ENCODE results near the gene LEMD2. TPM values are rescaled to one million over a fixed set of nuclear protein-coding genes. Genes with fewer than 3 reads are reported as not detected.

LEMD2 gene
- total RNA-seq, 4 donors from 2014 or later: 31.0 to 83.3 (median 37.6) TPM

DNA sequence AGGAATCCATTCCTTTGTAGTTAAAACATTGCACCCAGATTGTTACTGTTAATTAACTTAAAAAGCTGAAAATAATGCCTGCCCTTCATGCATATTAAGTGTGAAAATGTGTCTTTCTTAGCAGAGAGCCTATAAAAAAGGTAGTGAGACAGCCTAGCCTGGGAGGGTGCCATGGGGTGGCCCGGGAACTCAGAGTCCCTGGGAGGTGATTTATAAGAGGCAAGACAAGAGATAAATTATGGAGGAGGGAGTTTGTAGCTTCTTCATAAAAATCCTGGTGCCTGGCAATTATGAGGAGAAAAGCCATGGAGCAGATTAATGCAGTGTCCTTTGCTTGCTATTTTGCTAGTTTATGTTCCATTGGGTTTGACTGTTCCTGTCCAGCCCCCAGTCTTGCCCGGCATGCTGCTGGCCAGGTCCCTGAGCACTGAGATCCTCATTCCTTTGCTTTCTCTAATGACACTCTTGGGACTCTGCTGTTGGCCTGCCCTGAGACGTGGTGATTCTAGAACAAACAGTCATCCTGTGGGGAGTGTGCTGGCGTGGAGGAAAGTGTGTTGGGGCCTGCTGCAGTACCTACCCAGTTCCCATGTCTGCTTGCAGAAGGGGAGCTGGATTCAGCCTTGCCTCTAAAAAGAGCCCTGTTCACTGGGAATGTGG is 10.7 kb upstream of the LEMD2 start:
- TF ChIP-seq CTCF (IDR thresholded peaks at IDR 0.05) (no peak), POLR2A (IDR thresholded peaks at IDR 0.05) (no peak)
- DNase-seq: no peak
- H3K4me3 ChIP-seq: no peak overlapping the region

GRCh38 chr6:33798343-33798848 is 9.5 kb upstream of the LEMD2 start:
- intact Hi-C loops (cut with DNase I; ENCODE audit: low total_unique reads): no loop called here
- H3K4me3 ChIP-seq: no peak overlapping the region
- no peaks in the 10 kb centered on the region for H3K9me3 ChIP-seq
- TF ChIP-seq CTCF (IDR thresholded peaks at IDR 0.05): no peak
- TF ChIP-seq POLR2A (IDR thresholded peaks at IDR 0.05): no peak
- H3K36me3 ChIP-seq: no peaks in the 10 kb centered on the region
- no peaks in the 10 kb centered on the region for H3K27me3 ChIP-seq
- no peak overlapping the region for H3K27ac ChIP-seq
- DNase-seq: no peak
- no peaks in the 10 kb centered on the region for H3K4me1 ChIP-seq

More for the DNA sequence above, 10.7 kb upstream of the LEMD2 start:
- H3K9me3 ChIP-seq: no peaks in the 10 kb centered on the region
- no peaks in the 10 kb centered on the region for H3K4me1 ChIP-seq
- H3K36me3 ChIP-seq: no peaks in the 10 kb centered on the region
- H3K27ac ChIP-seq: no peak overlapping the region
- intact Hi-C loops (cut with DNase I; ENCODE audit: low total_unique reads): no loop called here
- no peaks in the 10 kb centered on the region for H3K27me3 ChIP-seq

DNA sequence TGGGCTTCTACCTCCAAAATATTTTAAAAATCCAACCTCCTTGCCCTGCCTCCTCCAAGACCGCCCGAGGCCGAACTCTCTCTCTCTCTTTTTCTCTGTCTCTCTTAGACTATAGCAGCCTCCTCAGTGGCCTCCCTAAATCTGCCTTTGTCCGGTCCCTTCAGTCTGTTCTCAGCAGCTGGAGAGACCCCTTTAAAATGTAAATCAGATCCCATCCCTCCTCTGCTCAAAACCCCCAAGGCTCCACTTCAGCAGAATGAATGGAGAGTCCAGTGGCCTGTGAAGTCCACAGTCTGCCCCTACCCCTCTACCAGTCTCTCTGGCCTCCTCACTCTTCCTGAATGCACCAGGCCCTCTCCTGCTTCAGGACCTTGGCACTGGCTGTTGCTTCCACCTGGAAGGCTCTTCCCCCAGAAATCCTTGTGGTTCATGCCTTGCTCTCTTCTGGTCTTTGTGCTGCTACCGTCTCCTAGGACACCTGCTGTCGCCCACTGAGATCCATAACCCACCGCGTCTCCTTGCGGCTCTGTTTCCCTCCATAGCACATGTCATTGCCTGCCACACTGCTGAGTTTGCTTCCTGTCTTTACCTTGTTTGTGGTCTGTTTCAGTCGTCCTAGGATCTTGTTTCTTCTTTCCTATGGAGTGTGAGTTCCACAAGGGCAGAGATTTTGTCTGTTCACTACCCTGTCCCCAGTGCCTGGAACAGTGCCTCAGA is 8.9 kb upstream of the LEMD2 start:
- Histone ChIP-seq H3K36me3 (no peaks in the 10 kb centered on the region), H3K27me3 (no peaks in the 10 kb centered on the region), H3K4me1 (no peaks in the 10 kb centered on the region), H3K27ac (no peak overlapping the region), H3K4me3 (no peak overlapping the region), H3K9me3 (no peaks in the 10 kb centered on the region)
- DNase-seq: no peak
- TF ChIP-seq POLR2A (IDR thresholded peaks at IDR 0.05) (no peak), CTCF (IDR thresholded peaks at IDR 0.05) (no peak)
- intact Hi-C loops (cut with DNase I; ENCODE audit: low total_unique reads): no loop called here

- intact Hi-C loops (cut with DNase I; ENCODE audit: low total_unique reads): no loop called here
Observed at GRCh38 chr6:33794910-33795623, 6.1 kb upstream of the LEMD2 start.

More at GRCh38 chr6:33794910-33795623, 6.1 kb upstream of the LEMD2 start:
- Histone ChIP-seq H3K36me3 (no peaks in the 10 kb centered on the region), H3K9me3 (no peaks in the 10 kb centered on the region), H3K27me3 (no peaks in the 10 kb centered on the region), H3K4me3 (no peak overlapping the region), H3K27ac (no peak overlapping the region), H3K4me1 (no peaks in the 10 kb centered on the region)
- TF ChIP-seq CTCF (IDR thresholded peaks at IDR 0.05): no peak
- TF ChIP-seq POLR2A (IDR thresholded peaks at IDR 0.05): no peak
- no peak for DNase-seq
